Chondrocyte (in vitro differentiated cells): ENCODE data around the gene CFAP54. TPM values are rescaled to one million over a fixed set of nuclear protein-coding genes. Genes with fewer than 3 reads are reported as not detected.
"Not testable (repeated sequence)": the region's sequence is repeated elsewhere in the genome, so short reads cannot be mapped to it uniquely, and the experiment has no call there.

Source experiments
- DNase-seq: peaks from one replicate; pipeline ENCODE4 v3.0.0; 2021; ENCODE audit warnings: mixed read lengths, low spot score
- H3K27ac Mint-ChIP-seq: one replicate; pipeline ENCODE4 v1.8.0; 2021; ENCODE audit warnings: mild to moderate bottlenecking, moderate library complexity, mixed read lengths; ENCODE audit not compliant: unreplicated experiment
- H3K27me3 Mint-ChIP-seq: 2 replicates; pipeline ENCODE4 v1.8.0; 2021; ENCODE audit warnings: low read depth, mixed read lengths
- H3K36me3 Mint-ChIP-seq: 2 replicates; pipeline ENCODE4 v1.8.0; 2021; ENCODE audit warnings: low read depth, mixed read lengths
- H3K4me1 Mint-ChIP-seq: 2 replicates; pipeline ENCODE4 v1.8.0; 2021; ENCODE audit warnings: low read depth, mild to moderate bottlenecking, mixed read lengths
- H3K4me3 Mint-ChIP-seq: one replicate; pipeline ENCODE4 v1.8.0; 2021; ENCODE audit warnings: mild to moderate bottlenecking, moderate library complexity, mixed read lengths; ENCODE audit not compliant: unreplicated experiment
- H3K9me3 Mint-ChIP-seq: 2 replicates; pipeline ENCODE4 v1.8.0; 2021; ENCODE audit warnings: low read depth, mixed read lengths
- total RNA-seq: library from RNA; stranded (reverse); gene quantifications from 3 replicates; pipeline ENCODE4 v1.2.1, GENCODE V29; 2021
- TF ChIP-seq, protein P1 (sequence below): fragments of 200-600 bp; sonication (generic); IDR thresholded peaks from 2 replicates; pipeline ENCODE4 v1.5.0; 2021; ENCODE audit warnings: antibody characterized with exemption, mild to moderate bottlenecking, moderate library complexity

Gene CFAP54
- total RNA-seq, 1 donor from 2014 or later, result 0.15 TPM

DNA sequence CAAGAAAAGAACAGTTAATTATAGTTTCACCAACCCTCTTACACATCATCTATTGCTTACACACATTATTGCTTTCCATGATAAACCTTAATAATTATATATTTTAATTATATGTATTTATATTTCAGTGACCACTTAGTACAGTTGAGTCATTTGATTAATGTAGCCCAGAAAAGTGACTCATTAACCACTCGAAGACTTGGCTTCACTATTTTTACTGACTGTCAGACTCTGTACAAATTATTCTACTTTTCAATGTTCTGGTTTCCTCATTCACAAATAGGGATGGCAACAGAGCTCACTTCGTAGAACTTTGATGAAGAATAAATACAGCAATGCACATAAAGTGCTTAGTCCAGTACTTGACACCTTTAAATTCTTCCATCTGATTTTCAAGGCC is 98.3 kb downstream of the CFAP54 start:
- peaks cover 2% of the 10 kb centered on the region for H3K36me3 Mint-ChIP-seq
- no peak overlapping the region for H3K27ac Mint-ChIP-seq
- peaks cover 16% of the 10 kb centered on the region for H3K27me3 Mint-ChIP-seq
- no peak overlapping the region for H3K4me3 Mint-ChIP-seq
- no peaks in the 10 kb centered on the region for H3K4me1 Mint-ChIP-seq
- no peak for DNase-seq
- no peaks in the 10 kb centered on the region for H3K9me3 Mint-ChIP-seq
- TF ChIP-seq, protein P1, sequence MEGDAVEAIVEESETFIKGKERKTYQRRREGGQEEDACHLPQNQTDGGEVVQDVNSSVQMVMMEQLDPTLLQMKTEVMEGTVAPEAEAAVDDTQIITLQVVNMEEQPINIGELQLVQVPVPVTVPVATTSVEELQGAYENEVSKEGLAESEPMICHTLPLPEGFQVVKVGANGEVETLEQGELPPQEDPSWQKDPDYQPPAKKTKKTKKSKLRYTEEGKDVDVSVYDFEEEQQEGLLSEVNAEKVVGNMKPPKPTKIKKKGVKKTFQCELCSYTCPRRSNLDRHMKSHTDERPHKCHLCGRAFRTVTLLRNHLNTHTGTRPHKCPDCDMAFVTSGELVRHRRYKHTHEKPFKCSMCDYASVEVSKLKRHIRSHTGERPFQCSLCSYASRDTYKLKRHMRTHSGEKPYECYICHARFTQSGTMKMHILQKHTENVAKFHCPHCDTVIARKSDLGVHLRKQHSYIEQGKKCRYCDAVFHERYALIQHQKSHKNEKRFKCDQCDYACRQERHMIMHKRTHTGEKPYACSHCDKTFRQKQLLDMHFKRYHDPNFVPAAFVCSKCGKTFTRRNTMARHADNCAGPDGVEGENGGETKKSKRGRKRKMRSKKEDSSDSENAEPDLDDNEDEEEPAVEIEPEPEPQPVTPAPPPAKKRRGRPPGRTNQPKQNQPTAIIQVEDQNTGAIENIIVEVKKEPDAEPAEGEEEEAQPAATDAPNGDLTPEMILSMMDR, result no peak

DNA sequence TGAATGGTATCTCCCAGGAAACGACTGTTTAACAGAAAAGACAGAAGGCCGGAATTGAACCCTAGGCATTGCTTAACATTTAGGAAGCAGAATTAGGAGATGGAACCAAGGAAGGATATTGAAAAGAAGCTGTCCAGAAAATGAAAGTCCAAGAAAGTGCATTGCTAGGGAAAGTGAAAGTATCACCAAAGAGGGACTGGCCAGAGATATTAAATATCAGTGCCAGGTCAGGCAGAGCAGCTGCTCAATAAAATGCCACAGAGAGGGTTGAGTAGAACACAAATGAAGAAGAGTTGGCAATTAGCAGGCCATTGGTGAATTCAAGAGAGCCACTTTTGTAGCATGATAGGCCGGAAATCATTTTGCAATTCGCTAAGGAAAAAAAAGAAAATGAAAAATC is 101.6 kb downstream of the CFAP54 start:
- no peak overlapping the region for H3K27ac Mint-ChIP-seq
- H3K36me3 Mint-ChIP-seq, result peaks cover 2% of the 10 kb centered on the region
- H3K4me3 Mint-ChIP-seq, result no peak overlapping the region
- DNase-seq, result no peak
- H3K4me1 Mint-ChIP-seq, result no peaks in the 10 kb centered on the region
- TF ChIP-seq, protein P1, result no peak
- H3K9me3 Mint-ChIP-seq, result no peaks in the 10 kb centered on the region
- peaks cover 26% of the 10 kb centered on the region for H3K27me3 Mint-ChIP-seq

DNA sequence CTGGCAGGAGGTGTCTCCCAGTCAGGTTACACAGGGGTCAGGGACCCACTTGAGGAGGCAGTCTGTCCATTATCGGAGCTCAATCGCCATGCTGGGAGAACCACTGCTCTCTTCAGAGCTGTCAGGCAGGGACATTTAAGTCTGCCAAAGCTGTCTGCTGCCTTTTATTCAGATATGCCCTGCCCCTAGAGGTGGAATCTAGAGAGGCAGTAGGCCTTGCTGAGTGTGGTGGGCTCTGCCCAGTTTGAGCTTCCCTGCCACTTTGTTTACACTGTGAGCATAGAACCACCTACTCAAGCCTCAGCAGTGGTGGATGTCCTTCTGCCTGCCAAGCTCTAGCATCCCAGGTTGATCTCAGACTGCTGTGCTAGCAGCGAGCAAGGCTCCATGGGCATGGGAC is 115.0 kb downstream of the CFAP54 start:
- H3K4me3 Mint-ChIP-seq, H3K36me3 Mint-ChIP-seq, DNase-seq, H3K4me1 Mint-ChIP-seq, H3K9me3 Mint-ChIP-seq, H3K27ac Mint-ChIP-seq: not testable (repeated sequence)
- H3K27me3 Mint-ChIP-seq, result peaks cover 35% of the 10 kb centered on the region

DNA sequence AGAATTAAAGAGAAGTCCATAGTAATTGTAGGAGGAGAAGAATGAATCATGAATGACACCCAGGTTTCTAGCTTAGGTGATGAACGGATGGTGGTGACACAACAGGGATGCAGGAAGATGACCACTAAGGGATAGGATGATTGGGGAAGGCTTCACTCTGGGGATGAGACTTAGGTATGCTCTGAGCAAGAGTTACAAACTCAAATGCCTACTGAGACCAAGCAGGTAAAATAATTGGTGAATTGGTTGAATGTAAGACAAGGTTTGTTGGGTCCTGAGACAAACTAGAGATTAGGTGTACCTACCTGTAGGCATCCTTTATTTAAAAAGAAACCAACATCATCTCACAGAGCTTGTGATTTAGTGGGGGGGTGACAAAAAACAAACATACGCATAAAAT is 116.3 kb downstream of the CFAP54 start:
- no peak overlapping the region for H3K4me3 Mint-ChIP-seq
- no peaks in the 10 kb centered on the region for H3K9me3 Mint-ChIP-seq
- no peak for DNase-seq
- H3K27ac Mint-ChIP-seq, result no peak overlapping the region
- TF ChIP-seq, protein P1, result no peak
- peaks cover 30% of the 10 kb centered on the region for H3K27me3 Mint-ChIP-seq
- H3K4me1 Mint-ChIP-seq, result no peaks in the 10 kb centered on the region
- H3K36me3 Mint-ChIP-seq, result no peaks in the 10 kb centered on the region

DNA sequence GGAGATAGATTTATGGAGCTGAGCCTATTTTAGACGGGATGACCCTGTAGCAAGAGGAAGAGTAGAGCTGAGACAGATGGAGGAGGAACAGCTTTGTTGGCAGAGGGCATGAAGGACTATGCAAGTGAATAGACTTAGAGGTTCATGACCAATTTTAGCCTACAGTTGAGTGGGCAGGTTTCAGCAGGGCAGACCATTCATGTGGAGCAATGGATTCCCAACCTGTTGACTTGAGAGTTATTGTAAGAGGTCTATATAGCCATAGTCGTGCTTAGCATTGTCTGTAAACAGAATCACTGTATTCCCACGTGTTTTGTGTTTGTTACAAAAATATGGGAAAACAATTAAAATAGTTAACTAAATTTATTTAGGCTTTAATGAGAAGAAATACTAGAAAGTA is 116.8 kb downstream of the CFAP54 start:
- Mint-ChIP-seq H3K4me3 (no peak overlapping the region), H3K27ac (no peak overlapping the region), H3K36me3 (no peaks in the 10 kb centered on the region), H3K9me3 (no peaks in the 10 kb centered on the region), H3K27me3 (peaks cover 28% of the 10 kb centered on the region), H3K4me1 (no peaks in the 10 kb centered on the region)
- TF ChIP-seq, protein P1, result no peak
- no peak for DNase-seq

DNA sequence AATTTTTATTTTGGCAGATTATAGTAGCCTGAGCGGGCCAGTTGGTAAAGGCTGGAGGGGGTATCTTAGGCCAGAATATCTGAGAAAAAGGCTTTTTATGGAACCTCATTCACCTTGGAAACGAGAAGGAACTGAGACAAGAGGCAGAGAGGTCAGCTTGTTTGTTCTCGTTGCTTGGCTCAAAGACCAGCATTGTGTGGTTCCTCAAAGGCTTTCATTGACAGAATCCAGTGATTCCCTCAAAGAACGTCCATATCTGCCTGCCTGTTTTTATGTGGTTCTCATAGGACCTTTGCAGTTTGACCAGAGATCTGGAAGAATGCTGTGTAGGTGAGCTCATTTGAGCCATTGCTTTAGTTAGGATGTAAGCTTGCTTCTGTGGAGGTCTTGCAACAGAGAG is 117.3 kb downstream of the CFAP54 start:
- TF ChIP-seq, protein P1, result no peak
- Mint-ChIP-seq H3K27me3 (peaks cover 26% of the 10 kb centered on the region), H3K4me3 (no peak overlapping the region), H3K36me3 (no peaks in the 10 kb centered on the region), H3K27ac (no peak overlapping the region), H3K9me3 (peaks cover 2% of the 10 kb centered on the region), H3K4me1 (no peaks in the 10 kb centered on the region)
- DNase-seq, result no peak
